Progenitor cell of endocrine pancreas (in vitro differentiated cells): Measurements from ENCODE around the gene LPP. TPM values are rescaled to one million over a fixed set of nuclear protein-coding genes. Genes with fewer than 3 reads are reported as not detected.

ENCODE experiments used
- DNase-seq: peaks from one replicate; pipeline ENCODE4 v3.0.0; 2021; ENCODE audit warnings: low spot score; ENCODE audit not compliant: unreplicated experiment
- H3K27ac Mint-ChIP-seq: 2 replicates; pipeline ENCODE4 v1.8.0; 2021; ENCODE audit warnings: mild to moderate bottlenecking, moderate library complexity, mixed read lengths
- H3K27me3 Mint-ChIP-seq: 2 replicates; pipeline ENCODE4 v1.8.0; 2021; ENCODE audit warnings: mixed read lengths
- H3K36me3 Mint-ChIP-seq: 2 replicates; pipeline ENCODE4 v1.8.0; 2022; ENCODE audit warnings: mixed read lengths; ENCODE audit not compliant: insufficient read depth
- H3K4me1 Mint-ChIP-seq: 2 replicates; pipeline ENCODE4 v1.8.0; 2021; ENCODE audit warnings: low read depth, mixed read lengths
- H3K4me3 Mint-ChIP-seq: 2 replicates; pipeline ENCODE4 v1.8.0; 2021; ENCODE audit warnings: low read depth, mild to moderate bottlenecking, moderate library complexity, mixed read lengths
- H3K9me3 Mint-ChIP-seq: 2 replicates; pipeline ENCODE4 v1.8.0; 2021; ENCODE audit warnings: low read depth, mixed read lengths
- total RNA-seq: library from RNA; stranded (reverse); gene quantifications from 2 replicates; pipeline ENCODE4 v1.2.1, GENCODE V29; 2021
- TF ChIP-seq, protein P1 (sequence below): fragments of 200-600 bp; sonication (generic); IDR thresholded peaks from one replicate; pipeline ENCODE4 v1.5.0; 2021; ENCODE audit warnings: antibody characterized with exemption, mild to moderate bottlenecking; ENCODE audit not compliant: unreplicated experiment

The LPP gene
- total RNA-seq, 1 donor from 2014 or later = 131 TPM

DNA sequence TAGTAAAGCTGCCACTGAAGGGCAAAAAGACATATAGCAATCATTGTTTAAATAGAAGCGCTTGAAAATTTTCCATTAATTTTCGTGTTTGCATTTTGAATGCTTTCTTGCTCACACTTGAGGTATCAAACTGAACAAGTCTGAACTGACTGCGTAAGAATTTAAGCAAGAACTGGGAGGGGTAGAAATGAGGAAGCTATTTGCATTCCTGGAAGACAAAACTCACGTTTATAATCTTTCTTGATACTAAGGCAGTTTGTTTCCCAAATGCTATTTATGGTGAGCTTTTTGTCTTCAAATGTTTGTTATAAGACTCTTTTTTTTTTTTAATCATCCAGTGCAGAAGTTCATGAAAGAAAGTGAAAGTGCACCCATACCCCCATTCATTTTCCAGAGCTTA is 518.0 kb downstream of the LPP start:
- H3K36me3 Mint-ChIP-seq = peaks cover 4% of the 10 kb centered on the region
- no peak overlapping the region for H3K27ac Mint-ChIP-seq
- no peaks in the 10 kb centered on the region for H3K27me3 Mint-ChIP-seq
- DNase-seq = no peak
- H3K4me3 Mint-ChIP-seq = no peak overlapping the region
- peaks cover 4% of the 10 kb centered on the region for H3K4me1 Mint-ChIP-seq
- H3K9me3 Mint-ChIP-seq = no peaks in the 10 kb centered on the region
- TF ChIP-seq, protein P1, sequence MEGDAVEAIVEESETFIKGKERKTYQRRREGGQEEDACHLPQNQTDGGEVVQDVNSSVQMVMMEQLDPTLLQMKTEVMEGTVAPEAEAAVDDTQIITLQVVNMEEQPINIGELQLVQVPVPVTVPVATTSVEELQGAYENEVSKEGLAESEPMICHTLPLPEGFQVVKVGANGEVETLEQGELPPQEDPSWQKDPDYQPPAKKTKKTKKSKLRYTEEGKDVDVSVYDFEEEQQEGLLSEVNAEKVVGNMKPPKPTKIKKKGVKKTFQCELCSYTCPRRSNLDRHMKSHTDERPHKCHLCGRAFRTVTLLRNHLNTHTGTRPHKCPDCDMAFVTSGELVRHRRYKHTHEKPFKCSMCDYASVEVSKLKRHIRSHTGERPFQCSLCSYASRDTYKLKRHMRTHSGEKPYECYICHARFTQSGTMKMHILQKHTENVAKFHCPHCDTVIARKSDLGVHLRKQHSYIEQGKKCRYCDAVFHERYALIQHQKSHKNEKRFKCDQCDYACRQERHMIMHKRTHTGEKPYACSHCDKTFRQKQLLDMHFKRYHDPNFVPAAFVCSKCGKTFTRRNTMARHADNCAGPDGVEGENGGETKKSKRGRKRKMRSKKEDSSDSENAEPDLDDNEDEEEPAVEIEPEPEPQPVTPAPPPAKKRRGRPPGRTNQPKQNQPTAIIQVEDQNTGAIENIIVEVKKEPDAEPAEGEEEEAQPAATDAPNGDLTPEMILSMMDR = no peak

DNA sequence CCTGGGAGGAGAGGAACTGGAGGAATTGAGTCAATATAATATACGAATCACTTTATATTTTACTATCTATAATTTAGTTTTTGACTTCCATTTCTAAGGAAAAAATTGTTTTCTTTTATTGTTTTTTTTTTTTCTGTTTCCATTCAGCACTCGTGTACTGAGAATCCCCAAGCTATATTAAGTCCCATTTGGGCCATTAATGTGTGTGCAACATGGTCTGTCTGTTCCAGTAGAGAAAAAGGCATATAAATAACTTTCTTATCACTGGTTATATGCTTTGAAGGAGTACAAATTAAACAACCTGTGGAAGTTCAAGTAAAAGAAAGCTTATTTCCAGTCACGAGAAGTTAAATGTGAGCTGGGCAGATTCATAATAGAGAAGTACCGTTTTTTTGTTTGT is 518.9 kb downstream of the LPP start:
- no peak overlapping the region for H3K4me3 Mint-ChIP-seq
- H3K4me1 Mint-ChIP-seq = peaks cover 4% of the 10 kb centered on the region
- no peak for DNase-seq
- H3K27me3 Mint-ChIP-seq = no peaks in the 10 kb centered on the region
- H3K27ac Mint-ChIP-seq = no peak overlapping the region
- no peaks in the 10 kb centered on the region for H3K9me3 Mint-ChIP-seq
- TF ChIP-seq, protein P1 = no peak
- H3K36me3 Mint-ChIP-seq = peaks cover 4% of the 10 kb centered on the region

DNA sequence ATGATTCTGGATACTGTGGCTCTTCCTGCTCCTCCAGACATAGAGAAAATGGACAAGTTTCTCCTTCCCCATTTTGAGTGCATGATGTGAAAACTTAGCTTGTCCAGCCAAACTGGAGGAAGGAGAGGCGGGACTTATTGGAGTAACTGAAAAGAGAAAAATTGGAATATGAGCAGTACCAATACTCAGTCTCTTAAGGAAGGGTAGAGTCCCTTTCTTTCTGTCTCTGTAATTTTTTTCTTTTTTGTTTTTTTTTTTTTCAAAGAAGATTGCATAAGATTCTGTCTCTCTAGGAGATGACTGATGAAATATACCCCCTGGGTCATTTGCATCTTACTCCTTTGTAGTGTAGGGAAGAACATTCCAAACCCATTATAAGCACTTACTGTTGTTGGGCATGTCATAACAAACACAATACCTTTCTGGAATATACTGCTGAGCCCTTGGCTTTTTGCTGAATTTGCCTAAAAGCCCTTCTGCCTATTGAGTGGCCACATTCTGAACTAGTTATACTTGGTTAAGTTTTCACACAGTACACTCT is 519.8 kb downstream of the LPP start:
- no peak overlapping the region for H3K27ac Mint-ChIP-seq
- H3K9me3 Mint-ChIP-seq = no peaks in the 10 kb centered on the region
- TF ChIP-seq, protein P1 = no peak
- H3K4me1 Mint-ChIP-seq = peaks cover 4% of the 10 kb centered on the region
- DNase-seq = no peak
- no peaks in the 10 kb centered on the region for H3K27me3 Mint-ChIP-seq
- H3K36me3 Mint-ChIP-seq = peaks cover 4% of the 10 kb centered on the region
- H3K4me3 Mint-ChIP-seq = no peak overlapping the region

DNA sequence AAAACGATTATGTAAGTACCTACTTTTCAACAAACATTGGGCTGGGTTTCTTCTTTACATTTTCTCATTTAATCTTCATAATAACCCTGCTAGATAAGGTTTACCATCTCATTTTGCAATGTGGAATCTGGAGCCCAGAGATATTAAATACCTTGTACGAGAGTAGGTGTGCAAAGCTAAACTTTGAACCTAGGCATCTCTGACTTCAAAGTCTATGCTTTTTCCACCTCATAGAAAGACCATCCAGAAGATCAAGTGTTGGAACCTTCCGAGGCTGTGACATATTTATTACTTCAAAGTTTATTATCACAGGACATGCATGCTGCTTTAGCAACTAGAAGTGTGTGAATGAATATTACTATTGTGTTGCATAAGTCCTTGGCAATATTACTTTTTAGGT is 520.6 kb downstream of the LPP start:
- Mint-ChIP-seq H3K9me3 (no peaks in the 10 kb centered on the region), H3K4me1 (peaks cover 4% of the 10 kb centered on the region), H3K36me3 (no peaks in the 10 kb centered on the region), H3K27me3 (no peaks in the 10 kb centered on the region), H3K4me3 (no peak overlapping the region), H3K27ac (no peak overlapping the region)
- no peak for DNase-seq
- TF ChIP-seq, protein P1 = no peak

DNA sequence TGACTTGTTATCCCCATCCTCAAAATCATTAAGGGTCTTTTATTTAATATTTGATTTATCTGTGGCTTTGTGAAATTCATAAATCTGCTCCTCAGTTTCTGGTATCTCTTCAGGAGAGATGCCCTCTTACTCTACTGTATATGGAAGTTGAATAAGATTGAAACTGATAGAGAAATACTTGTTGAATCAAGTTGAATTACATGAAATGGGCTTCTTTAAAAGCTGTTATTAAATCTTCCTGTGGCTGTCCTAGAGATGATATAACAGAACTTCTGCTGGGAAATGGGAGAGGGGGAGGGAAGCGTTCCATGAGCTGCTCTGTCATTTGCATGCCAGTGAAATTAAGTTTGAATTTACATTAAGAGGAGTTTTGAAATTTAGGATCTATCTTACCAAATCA is 523.4 kb downstream of the LPP start:
- TF ChIP-seq, protein P1 = no peak
- no peaks in the 10 kb centered on the region for H3K4me1 Mint-ChIP-seq
- H3K9me3 Mint-ChIP-seq = no peaks in the 10 kb centered on the region
- H3K27me3 Mint-ChIP-seq = no peaks in the 10 kb centered on the region
- no peak for DNase-seq
- H3K27ac Mint-ChIP-seq = no peak overlapping the region
- H3K36me3 Mint-ChIP-seq = no peaks in the 10 kb centered on the region
- no peak overlapping the region for H3K4me3 Mint-ChIP-seq
